ENCODE data around the gene EML6. TPM values are rescaled to one million over a fixed set of nuclear protein-coding genes. Genes with fewer than 3 reads are reported as not detected.

Gene EML6
- total and polyA plus RNA-seq, 2 of the 8 experiments (the other 6 are each of a cell fraction or from before 2014, with no cell fraction given): 1.2 to 1.6 TPM

GRCh38 chr2:54763636-54764291, 40.3 kb downstream of the EML6 start:
- Histone ChIP-seq H3K18ac (ENCODE audit: extremely low read depth, low read length) (no peak overlapping the region), H4K91ac (replicated peaks; ENCODE audit: insufficient read length, low read length) (no peak overlapping the region), H2BK120ac (replicated peaks; ENCODE audit: low read depth, low read length) (no peak overlapping the region), H3K27ac (ENCODE audit: low read depth, low read length) (no peak overlapping the region), H4K20me1 (replicated peaks in 1 of 2; ENCODE audit: control insufficient read depth in 1 of 2, insufficient read depth in 2 of 2, low read length in 2 of 2) (no peaks in the 10 kb centered on the region), H3K23me2 (ENCODE audit: low read depth, low read length) (no peaks in the 10 kb centered on the region), H2AK5ac (ENCODE audit: low read depth, low read length) (no peak overlapping the region), H3K4ac (replicated peaks; ENCODE audit: insufficient read length, low read depth, low read length) (no peak overlapping the region), H3K79me2 (ENCODE audit: control insufficient read depth in 1 of 2, insufficient read depth in 2 of 2, low read length in 2 of 2) (no peaks in the 10 kb centered on the region), H4K5ac (ENCODE audit: insufficient read length, low read depth, low read length) (no peak overlapping the region), H3K23ac (ENCODE audit: insufficient read length) (no peak overlapping the region), H3K4me2 (ENCODE audit: insufficient read depth in 1 of 2, low read depth in 2 of 2, low read length in 2 of 2) (no peak overlapping the region), H4K8ac (ENCODE audit: extremely low read depth, insufficient read depth, low read length) (no peak overlapping the region), H3K36me3 (ENCODE audit: control insufficient read depth in 2 of 4, insufficient read depth in 4 of 4, low read length in 3 of 4) (no peaks in the 10 kb centered on the region), H2AFZ (ENCODE audit: low read length) (no peak overlapping the region), H2BK12ac (ENCODE audit: low read depth, low read length) (no peak overlapping the region), H2BK20ac (ENCODE audit: low read length) (no peak overlapping the region), H3K4me3 (ENCODE audit: extremely low read depth in 1 of 4, insufficient read depth in 2 of 4, low read depth in 3 of 4, low read length in 4 of 4) (no peak overlapping the region), H3K27me3 (replicated peaks in 1 of 4; ENCODE audit: control insufficient read depth in 3 of 4, extremely low read depth in 1 of 4, insufficient read depth in 3 of 4, low read length in 3 of 4) (no peaks in the 10 kb centered on the region), H3K4me1 (replicated peaks in 1 of 4; ENCODE audit: control insufficient read depth in 3 of 4, insufficient read depth in 4 of 4, low read length in 3 of 4) (no peaks in the 10 kb centered on the region), H3K14ac (ENCODE audit: insufficient read length) (no peak overlapping the region), H3K9me3 (ENCODE audit: insufficient read depth in 2 of 2, low read depth in 1 of 2, low read length in 1 of 2) (no peaks in the 10 kb centered on the region), H3K79me1 (ENCODE audit: low read depth, low read length) (no peaks in the 10 kb centered on the region), H3K9ac (replicated peaks in 1 of 4; ENCODE audit: extremely low read depth in 1 of 4, low read depth in 3 of 4, low read length in 3 of 4) (no peak overlapping the region), H2BK15ac (ENCODE audit: low read length) (no peak overlapping the region), H3K56ac (replicated peaks; ENCODE audit: insufficient read length, low read depth, low read length) (no peak overlapping the region), H2BK5ac (ENCODE audit: low read depth, low read length) (no peak overlapping the region)
- POLR2A ChIA-PET (ENCODE audit: partially characterized antibody): no interaction called here
- TF ChIP-seq CEBPB (IDR thresholded peaks at IDR 0.05; ENCODE audit: low read depth, low read length) (no peak), CTCF (IDR thresholded peaks at IDR 0.05; ENCODE audit: control extremely low read depth in 1 of 3, insufficient read depth in 1 of 3, low read depth in 1 of 3, low read length in 3 of 3) (peak; percentile 62 to 86 (median 85)), RAD21 (IDR thresholded peaks at IDR 0.05 in 1 of 2, conservative IDR thresholded peaks at IDR 0.05 in 1 of 2; ENCODE audit: low read depth in 2 of 2, low read length in 2 of 2) (peak; percentile 81 to 83)
- CTCF ChIA-PET (ENCODE audit: partially characterized antibody): interaction anchor here (0.8 to 4.5 kb wide), 14 partner anchors 9 to 406 kb away, joined by 3 to 31 read pairs (median 4); no protein-coding TSS in a partner anchor
- 68% methylated on average over 7 of the region's 7 CpGs; no CpG with 5 or more reads in 1 of the 2 experiments for WGBS, 2 experiments (ENCODE audit: extremely low coverage in 1 of 2, insufficient coverage in 1 of 2, insufficient read length in 1 of 2, insufficient replicate concordance in 2 of 2, low coverage in 1 of 2, low lambda C conversion rate in 2 of 2, missing lambda C conversion rate in 1 of 2)
- no peak for FAIRE-seq
- peak in 1 of 2 experiments; percentile 60 for DNase-seq (ENCODE audit: low read depth in 1 of 2, low spot score in 2 of 2)
